GM18909 (cell line): ENCODE results near the gene KCNJ12.

ENCODE experiments used
- ATAC-seq: cut with Tn5 transposase; IDR thresholded peaks from one replicate; pipeline ENCODE4 v1.9.1; 2021; ENCODE audit warnings: mild to moderate bottlenecking; ENCODE audit not compliant: unreplicated experiment, poor library complexity

The KCNJ12 gene

GRCh38 chr17:21363776-21364642 lies 12.1 kb upstream of the KCNJ12 start:
- no peak for ATAC-seq

- ATAC-seq: no peak
These were observed 11.1 kb upstream of the KCNJ12 start for GRCh38 chr17:21365016-21365415.

GRCh38 chr17:21368545-21369246 lies 7.5 kb upstream of the KCNJ12 start:
- no peak for ATAC-seq

GRCh38 chr17:21369395-21369794 lies 6.8 kb upstream of the KCNJ12 start:
- ATAC-seq: no peak

GRCh38 chr17:21370430-21370829 lies 5.7 kb upstream of the KCNJ12 start:
- ATAC-seq: no peak

GRCh38 chr17:21371511-21372081 lies 4.6 kb upstream of the KCNJ12 start:
- ATAC-seq: no peak

GRCh38 chr17:21372256-21372954 lies 3.8 kb upstream of the KCNJ12 start:
- no peak for ATAC-seq

GRCh38 chr17:21373036-21373435 lies 3.1 kb upstream of the KCNJ12 start:
- ATAC-seq: no peak

GRCh38 chr17:21373696-21374440 lies 2.3 kb upstream of the KCNJ12 start:
- ATAC-seq: no peak

- ATAC-seq: no peak
These were observed 1.6 kb upstream of the KCNJ12 start for GRCh38 chr17:21374441-21375161.

- ATAC-seq: no peak
These were observed 996 bp upstream of the KCNJ12 start for GRCh38 chr17:21375162-21375560.

GRCh38 chr17:21375757-21376080 lies 438 bp upstream of the KCNJ12 start:
- no peak for ATAC-seq

- no peak for ATAC-seq
These were observed 868 bp downstream of the KCNJ12 start for GRCh38 chr17:21376759-21377690.

GRCh38 chr17:21377705-21378396 lies 1.7 kb downstream of the KCNJ12 start:
- no peak for ATAC-seq

GRCh38 chr17:21378553-21378952 lies 2.4 kb downstream of the KCNJ12 start:
- no peak for ATAC-seq

GRCh38 chr17:21379080-21379711 lies 3.0 kb downstream of the KCNJ12 start:
- ATAC-seq: no peak

GRCh38 chr17:21380659-21381058 lies 4.5 kb downstream of the KCNJ12 start:
- ATAC-seq: no peak
